ENCODE measurements around the gene PGAP2.

DNA sequence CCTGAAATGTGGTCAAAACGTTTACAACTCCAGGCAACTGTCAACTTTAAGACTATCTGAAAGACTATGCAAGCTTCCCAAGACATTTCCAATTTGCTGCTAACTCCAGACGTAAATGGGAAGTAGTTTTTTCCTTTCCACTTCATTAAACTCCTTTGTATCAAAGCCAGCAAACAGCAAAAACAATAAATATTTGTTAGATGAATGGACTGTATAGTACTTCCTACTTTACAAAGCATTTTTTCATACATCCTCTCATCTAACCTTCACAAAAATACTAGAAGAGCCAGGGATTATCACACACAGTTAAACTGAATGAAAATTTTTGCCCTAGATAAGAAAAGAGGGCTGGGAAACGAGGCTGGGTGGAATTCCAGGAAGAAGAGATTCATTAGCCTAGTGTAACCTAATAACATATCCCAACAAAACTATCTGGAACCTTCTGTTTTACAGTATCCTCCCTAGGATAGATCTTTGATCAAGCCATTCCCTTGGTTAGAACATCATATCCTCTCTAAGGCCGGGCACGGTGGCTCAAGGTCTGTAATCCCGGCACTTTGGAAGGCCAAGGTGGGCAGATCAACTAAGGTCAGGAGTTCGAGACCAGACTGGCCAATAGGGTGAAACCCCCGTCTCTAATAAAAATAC is 21.5 kb upstream of the PGAP2 start:
- no peak for TF ChIP-seq POLR2A (IDR thresholded peaks at IDR 0.05)
- TF ChIP-seq, protein P1, sequence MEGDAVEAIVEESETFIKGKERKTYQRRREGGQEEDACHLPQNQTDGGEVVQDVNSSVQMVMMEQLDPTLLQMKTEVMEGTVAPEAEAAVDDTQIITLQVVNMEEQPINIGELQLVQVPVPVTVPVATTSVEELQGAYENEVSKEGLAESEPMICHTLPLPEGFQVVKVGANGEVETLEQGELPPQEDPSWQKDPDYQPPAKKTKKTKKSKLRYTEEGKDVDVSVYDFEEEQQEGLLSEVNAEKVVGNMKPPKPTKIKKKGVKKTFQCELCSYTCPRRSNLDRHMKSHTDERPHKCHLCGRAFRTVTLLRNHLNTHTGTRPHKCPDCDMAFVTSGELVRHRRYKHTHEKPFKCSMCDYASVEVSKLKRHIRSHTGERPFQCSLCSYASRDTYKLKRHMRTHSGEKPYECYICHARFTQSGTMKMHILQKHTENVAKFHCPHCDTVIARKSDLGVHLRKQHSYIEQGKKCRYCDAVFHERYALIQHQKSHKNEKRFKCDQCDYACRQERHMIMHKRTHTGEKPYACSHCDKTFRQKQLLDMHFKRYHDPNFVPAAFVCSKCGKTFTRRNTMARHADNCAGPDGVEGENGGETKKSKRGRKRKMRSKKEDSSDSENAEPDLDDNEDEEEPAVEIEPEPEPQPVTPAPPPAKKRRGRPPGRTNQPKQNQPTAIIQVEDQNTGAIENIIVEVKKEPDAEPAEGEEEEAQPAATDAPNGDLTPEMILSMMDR (IDR thresholded peaks at IDR 0.05), result no peak
